ENCODE results near the gene LPCAT3. TPM values are rescaled to one million over a fixed set of nuclear protein-coding genes. Genes with fewer than 3 reads are reported as not detected.

Gene LPCAT3
- total and polyA plus RNA-seq, 8 donors, result 22.4 to 36.5 (median 32.0) TPM

DNA sequence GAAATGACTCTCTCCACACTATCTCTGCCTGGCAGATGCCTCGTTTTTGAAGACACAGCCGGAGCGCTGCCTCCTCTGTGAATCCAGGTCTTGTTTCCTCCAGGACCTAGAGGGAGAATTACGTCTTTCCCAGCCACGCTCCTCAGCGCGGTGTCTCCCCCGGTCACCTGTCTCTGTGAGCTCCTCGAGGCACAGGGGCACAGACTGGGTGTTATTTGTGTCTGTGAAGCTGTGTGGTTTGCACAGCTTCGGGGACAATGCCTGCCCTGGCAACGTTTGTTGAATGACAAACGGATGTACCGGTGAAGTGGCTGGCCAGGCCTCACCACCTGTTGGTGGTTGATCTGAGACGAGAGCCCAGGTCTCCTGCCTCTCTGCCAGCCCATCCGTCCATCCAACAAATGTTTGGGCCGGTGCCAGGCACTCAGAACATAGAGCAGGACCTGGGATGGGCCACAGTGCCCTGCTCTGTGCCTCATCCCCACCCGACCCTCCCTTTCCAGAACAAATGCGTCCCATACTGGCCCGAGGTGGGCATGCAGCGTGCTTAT, 61.0 kb downstream of the LPCAT3 start:
- ATAC-seq, result no peak
- Histone ChIP-seq H3K36me3 (no peaks in the 10 kb centered on the region), H3K4me3 (no peak overlapping the region), H3K9me3 (no peaks in the 10 kb centered on the region), H3K4me1 (peaks cover 0 to 20% (median 14%) of the 10 kb centered on the region in 3 donors), H3K27ac (no peak overlapping the region), H3K27me3 (no peaks in the 10 kb centered on the region)
- DNase-seq, result peak in 2 of 6 donors; percentile 39 to 72
- no peak for TF ChIP-seq CTCF (IDR thresholded peaks at IDR 0.05)
- WGBS, 2 donors, result 83 to 85% methylated on average over 20 of the region's 20 CpGs
- intact Hi-C loops (cut with DNase I), result no loop called here
- no peak for FAIRE-seq

DNA sequence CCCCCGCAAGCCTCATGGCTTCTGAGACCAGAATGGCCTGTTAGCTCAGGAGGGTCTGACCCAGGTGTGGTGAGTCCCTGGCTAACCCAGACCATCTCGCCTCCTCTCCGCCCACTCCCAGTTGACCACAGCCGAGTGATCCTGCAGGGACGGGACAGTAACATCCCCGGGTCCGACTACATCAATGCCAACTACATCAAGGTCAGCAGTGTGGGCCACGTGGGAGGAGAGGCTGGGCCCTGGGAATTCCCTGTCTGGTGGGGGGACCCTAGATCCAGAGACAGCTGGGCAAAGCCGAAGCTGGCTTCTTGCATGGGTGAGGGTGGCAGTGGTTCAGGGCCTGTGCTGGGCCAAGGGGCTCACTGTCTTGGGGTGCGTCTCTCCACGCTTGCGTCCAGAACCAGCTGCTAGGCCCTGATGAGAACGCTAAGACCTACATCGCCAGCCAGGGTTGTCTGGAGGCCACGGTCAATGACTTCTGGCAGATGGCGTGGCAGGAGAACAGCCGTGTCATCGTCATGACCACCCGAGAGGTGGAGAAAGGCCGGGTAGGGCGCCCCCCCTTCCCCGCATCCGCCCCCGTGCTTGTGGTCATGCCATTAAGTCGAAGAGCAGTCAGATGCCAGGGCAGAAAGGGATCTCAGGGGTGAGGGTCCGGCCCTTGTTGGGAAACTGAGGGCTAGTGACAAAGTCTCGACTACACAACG, 62.1 kb downstream of the LPCAT3 start:
- DNase-seq, result peak in 1 of 6 donors; percentile 25
- H3K27ac ChIP-seq, result no peak overlapping the region

DNA sequence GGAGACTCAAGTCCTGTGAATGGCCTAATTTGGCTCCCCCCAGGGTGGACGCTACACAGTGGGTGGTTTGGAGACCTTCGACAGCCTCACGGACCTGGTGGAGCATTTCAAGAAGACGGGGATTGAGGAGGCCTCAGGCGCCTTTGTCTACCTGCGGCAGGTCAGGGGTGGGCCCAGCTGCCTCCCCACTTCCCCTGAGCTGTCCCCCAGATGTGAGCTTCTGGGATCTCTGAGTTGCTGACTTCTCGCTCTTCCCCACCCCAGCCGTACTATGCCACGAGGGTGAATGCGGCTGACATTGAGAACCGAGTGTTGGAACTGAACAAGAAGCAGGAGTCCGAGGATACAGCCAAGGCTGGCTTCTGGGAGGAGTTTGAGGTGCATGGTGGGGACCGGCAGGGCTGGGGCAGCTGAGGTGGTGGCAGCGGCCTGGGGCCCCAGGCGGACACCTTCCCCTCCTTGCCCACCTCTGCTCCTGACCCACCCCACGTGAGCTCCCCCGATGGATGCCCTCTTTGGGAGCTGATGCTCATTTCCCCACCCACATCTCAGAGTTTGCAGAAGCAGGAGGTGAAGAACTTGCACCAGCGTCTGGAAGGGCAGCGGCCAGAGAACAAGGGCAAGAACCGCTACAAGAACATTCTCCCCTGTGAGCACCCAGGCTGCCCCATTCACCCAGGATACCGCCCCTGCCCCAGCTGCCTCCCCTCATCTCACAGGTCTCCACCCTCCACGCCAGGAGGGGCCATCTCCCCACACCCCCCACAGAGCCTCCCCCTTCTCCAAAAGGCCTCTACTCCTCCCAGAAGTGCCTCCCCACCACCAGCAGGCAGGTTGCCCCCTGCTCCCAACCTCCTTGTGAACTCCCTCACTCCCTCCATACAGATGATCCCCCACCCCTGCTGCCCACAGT, 62.9 kb downstream of the LPCAT3 start:
- no peak overlapping the region for H3K27ac ChIP-seq
- peaks cover 0 to 1% (median 0%) of the 10 kb centered on the region in 3 donors for H3K4me1 ChIP-seq
- intact Hi-C loops (cut with DNase I), result no loop called here

More for the DNA sequence above, 62.1 kb downstream of the LPCAT3 start:
- H3K4me1 ChIP-seq, result peaks cover 0 to 9% (median 6%) of the 10 kb centered on the region in 3 donors
- H3K27me3 ChIP-seq, result no peaks in the 10 kb centered on the region
- FAIRE-seq (no peak), ATAC-seq (no peak)
- 83 to 86% methylated on average over 28 of the region's 28 CpGs for WGBS, 2 donors
- no peaks in the 10 kb centered on the region for H3K9me3 ChIP-seq
- H3K36me3 ChIP-seq, result no peaks in the 10 kb centered on the region
- no peak overlapping the region for H3K4me3 ChIP-seq
- intact Hi-C loops (cut with DNase I), result no loop called here
- TF ChIP-seq CTCF (IDR thresholded peaks at IDR 0.05), result no peak

More for the DNA sequence above, 62.9 kb downstream of the LPCAT3 start:
- no peak for TF ChIP-seq CTCF (IDR thresholded peaks at IDR 0.05)
- no peak overlapping the region for H3K4me3 ChIP-seq
- H3K36me3 ChIP-seq, result no peaks in the 10 kb centered on the region
- FAIRE-seq (no peak), ATAC-seq (no peak), DNase-seq (peak in 4 of 6 donors; percentile 15 to 44 (median 30))
- H3K9me3 ChIP-seq, result no peaks in the 10 kb centered on the region
- H3K27me3 ChIP-seq, result no peaks in the 10 kb centered on the region
- 92 to 95% methylated on average over 20 to 22 of the region's 22 CpGs for WGBS, 2 donors
